MM.1S (cell line): ENCODE measurements around the gene UBXN2A.

Experiments
- DNase-seq: peaks from one replicate; pipeline ENCODE4 v3.0.0-alpha.2; 2015
- H2AFZ ChIP-seq: fragments of 300-600 bp; sonication (generic); 2 replicates; pipeline ENCODE4 v1.6.0; 2016; ENCODE audit warnings: antibody characterized with exemption, low read length
- H3F3A ChIP-seq: fragments of 300-600 bp; sonication (generic); 2 replicates; pipeline ENCODE4 v1.6.1; 2016; ENCODE audit warnings: mild to moderate bottlenecking, antibody characterized with exemption, low read length, moderate library complexity, mixed read lengths; ENCODE audit not compliant: insufficient read depth
- H3K27ac ChIP-seq: fragments of 300-600 bp; sonication (generic); 2 replicates; pipeline ENCODE4 v1.5.1; 2016; ENCODE audit warnings: mild to moderate bottlenecking, low read length
- H3K27me3 ChIP-seq: fragments of 300-600 bp; sonication (generic); replicated peaks from 2 replicates; pipeline ENCODE4 v1.6.0; 2016; ENCODE audit warnings: low read length; ENCODE audit not compliant: insufficient read depth
- H3K36me3 ChIP-seq: fragments of 300-600 bp; sonication (generic); replicated peaks from 2 replicates; pipeline ENCODE4 v1.6.1; 2016; ENCODE audit warnings: mild to moderate bottlenecking, low read length, mixed read lengths; ENCODE audit not compliant: insufficient read depth
- H3K4me1 ChIP-seq: fragments of 300-600 bp; sonication (generic); 2 replicates; pipeline ENCODE4 v1.6.1; 2016; ENCODE audit warnings: low read length, mixed read lengths
- H3K4me2 ChIP-seq: fragments of 300-600 bp; sonication (generic); 2 replicates; pipeline ENCODE4 v1.6.0; 2016; ENCODE audit warnings: low read depth, low read length
- H3K4me3 ChIP-seq: fragments of 300-600 bp; sonication (generic); 2 replicates; pipeline ENCODE4 v1.5.1; 2016; ENCODE audit warnings: low read length, mixed read lengths
- H3K79me2 ChIP-seq: fragments of 300-600 bp; sonication (generic); 2 replicates; pipeline ENCODE4 v1.6.1; 2016; ENCODE audit warnings: mixed run types, low read length, mixed read lengths
- H3K9ac ChIP-seq: fragments of 300-600 bp; sonication (generic); 2 replicates; pipeline ENCODE4 v1.6.1; 2016; ENCODE audit warnings: low read length, mixed read lengths
- H3K9me2 ChIP-seq: fragments of 300-600 bp; sonication (generic); replicated peaks from 2 replicates; pipeline ENCODE4 v1.6.1; 2016; ENCODE audit warnings: mild to moderate bottlenecking, low read length, mixed read lengths; ENCODE audit not compliant: insufficient read depth
- H3K9me3 ChIP-seq: fragments of 300-600 bp; sonication (generic); replicated peaks from 2 replicates; pipeline ENCODE4 v1.6.1; 2016; ENCODE audit warnings: mild to moderate bottlenecking, low read length, mixed read lengths; ENCODE audit not compliant: insufficient read depth
- H4K20me1 ChIP-seq: fragments of 300-600 bp; sonication (generic); 2 replicates; pipeline ENCODE4 v1.6.1; 2016; ENCODE audit warnings: mild to moderate bottlenecking, low read length, moderate library complexity, mixed read lengths; ENCODE audit not compliant: insufficient read depth
- CTCF ChIP-seq: fragments of 300-600 bp; sonication (generic); IDR thresholded peaks from 2 replicates; pipeline ENCODE4 v1.5.1; 2016; ENCODE audit warnings: antibody characterized with exemption, low read length, mixed read lengths
- EZH2 ChIP-seq: fragments of 300-600 bp; sonication (generic); optimal IDR thresholded peaks from 2 replicates; pipeline ENCODE3; 2017; ENCODE audit warnings: low read depth, mild to moderate bottlenecking, antibody characterized with exemption, low read length, mixed read lengths
- EZH2phosphoT487 ChIP-seq: fragments of 300-600 bp; sonication (generic); IDR thresholded peaks from 2 replicates; pipeline ENCODE4 v1.6.1; 2018; ENCODE audit warnings: antibody characterized with exemption, low read length

The UBXN2A gene

GRCh38 chr2:23904692-23905091, 35.6 kb upstream of the UBXN2A start:
- Histone ChIP-seq H3F3A (no peaks in the 10 kb centered on the region), H3K9me3 (no peaks in the 10 kb centered on the region), H3K4me3 (no peak overlapping the region), H3K9ac (no peak overlapping the region), H3K4me1 (no peaks in the 10 kb centered on the region), H3K36me3 (no peaks in the 10 kb centered on the region), H3K27me3 (no peaks in the 10 kb centered on the region), H2AFZ (no peak overlapping the region), H3K9me2 (no peaks in the 10 kb centered on the region), H3K4me2 (no peak overlapping the region), H3K79me2 (0 out of 2 replicates have a peak, but pooled peaks cover 5% of the 10 kb centered on the region), H4K20me1 (no peaks in the 10 kb centered on the region), H3K27ac (no peak overlapping the region)
- TF ChIP-seq EZH2 = no peak
- no peak for TF ChIP-seq CTCF
- TF ChIP-seq EZH2phosphoT487 = no peak
- no peak for DNase-seq

- no peak overlapping the region for H3K4me2 ChIP-seq
- no peak overlapping the region for H3K4me3 ChIP-seq
- H3K9me2 ChIP-seq = no peaks in the 10 kb centered on the region
- H3K9me3 ChIP-seq = no peaks in the 10 kb centered on the region
- no peaks in the 10 kb centered on the region for H3K4me1 ChIP-seq
- no peaks in the 10 kb centered on the region for H3F3A ChIP-seq
- H2AFZ ChIP-seq = no peak overlapping the region
- H3K27ac ChIP-seq = no peak overlapping the region
- H3K9ac ChIP-seq = no peak overlapping the region
- DNase-seq = no peak
- H3K79me2 ChIP-seq = 0 out of 2 replicates have a peak, but pooled peaks cover 5% of the 10 kb centered on the region
- H3K27me3 ChIP-seq = no peaks in the 10 kb centered on the region
- TF ChIP-seq EZH2 (no peak), CTCF (no peak), EZH2phosphoT487 (no peak)
- no peaks in the 10 kb centered on the region for H3K36me3 ChIP-seq
- no peaks in the 10 kb centered on the region for H4K20me1 ChIP-seq
Measured at GRCh38 chr2:23905155-23905554, 35.1 kb upstream of the UBXN2A start.

GRCh38 chr2:23912054-23912453, 28.2 kb upstream of the UBXN2A start:
- H3K27me3 ChIP-seq = no peaks in the 10 kb centered on the region
- H3K27ac ChIP-seq = no peak overlapping the region
- DNase-seq = no peak
- no peaks in the 10 kb centered on the region for H3K9me3 ChIP-seq
- no peaks in the 10 kb centered on the region for H3K9me2 ChIP-seq
- no peaks in the 10 kb centered on the region for H3K4me1 ChIP-seq
- TF ChIP-seq EZH2 = no peak
- no peak for TF ChIP-seq CTCF
- TF ChIP-seq EZH2phosphoT487 = no peak
- H3K4me3 ChIP-seq = no peak overlapping the region
- no peak overlapping the region for H3K9ac ChIP-seq
- no peak overlapping the region for H3K4me2 ChIP-seq
- H3K36me3 ChIP-seq = no peaks in the 10 kb centered on the region
- peaks cover 3% of the 10 kb centered on the region for H3K79me2 ChIP-seq
- H2AFZ ChIP-seq = no peak overlapping the region
- no peaks in the 10 kb centered on the region for H4K20me1 ChIP-seq
- H3F3A ChIP-seq = no peaks in the 10 kb centered on the region
